ENCODE data around the gene PRPH. TPM values are rescaled to one million over a fixed set of nuclear protein-coding genes. Genes with fewer than 3 reads are reported as not detected.

PRPH gene
- total and polyA plus RNA-seq, 9 of the 15 experiments (the other 6 are each of a cell fraction or from before 2014, with no cell fraction given): 0.27 to 1.9 (median 1.3) TPM; not detected in 1

GRCh38 chr12:49264873-49265792, 29.8 kb upstream of the PRPH start, which contains the start of gene TUBA1C (continued):
- TF ChIP-seq ZBTB9 (CRISPR knock-in tag; IDR thresholded peaks at IDR 0.05) (peak; percentile 22), CEBPB (tag; IDR thresholded peaks at IDR 0.05) (no peak), NR4A1 (CRISPR knock-in tag; IDR thresholded peaks at IDR 0.05) (0 out of 2 replicates have a peak, but pooled peaks have one; percentile 9), NR4A1 (tag; IDR thresholded peaks at IDR 0.05) (no peak), STAG1 (CRISPR knock-in tag; IDR thresholded peaks at IDR 0.05; ENCODE audit: borderline replicate concordance) (no peak), ZBTB5 (IDR thresholded peaks at IDR 0.05) (no peak), POLR2H (tag; IDR thresholded peaks at IDR 0.05; ENCODE audit: low read depth) (peak; percentile 98), TSHZ1 (CRISPR knock-in tag; IDR thresholded peaks at IDR 0.05) (no peak), ZNF143 (CRISPR knock-in tag; IDR thresholded peaks at IDR 0.05) (0 out of 2 replicates have a peak, but pooled peaks have one; percentile 33), NFATC3 (IDR thresholded peaks at IDR 0.05) (no peak), IRF2 (CRISPR knock-in tag; IDR thresholded peaks at IDR 0.05) (peak; percentile 56; the same call in 1 of the 2 replicates), ZNF561 (CRISPR knock-in tag; conservative IDR thresholded peaks at IDR 0.05) (no peak), SRSF3 (IDR thresholded peaks at IDR 0.05; ENCODE audit: insufficient read depth, low read length) (peak; percentile 94; the same call in 1 of the 2 replicates), ZKSCAN3 (CRISPR knock-in tag; IDR thresholded peaks at IDR 0.05) (no peak), TCF7L2 (IDR thresholded peaks at IDR 0.05; ENCODE audit: low read depth, low read length) (no peak), ZNF398 (CRISPR knock-in tag; IDR thresholded peaks at IDR 0.05) (no peak), EWSR1 (IDR thresholded peaks at IDR 0.05; ENCODE audit: borderline replicate concordance, low read depth, partially characterized antibody) (no peak), ELF1 (tag; IDR thresholded peaks at IDR 0.05) (peak; percentile 76)

Data from K562 (cell line).